Esophagus muscularis mucosa (tissue), 4 donors: ENCODE measurements around the gene TNFAIP2.

ENCODE experiments used
- CTCF ChIP-seq, 3 experiments: fragments of 200-600 bp in 2 of 3; fragments of 450-650 bp in 1 of 3; sonication (generic) in 2 of 3; IDR thresholded peaks; one replicate each; pipeline ENCODE4 v1.5.1; 2017 to 2019; ENCODE audit warnings: antibody characterized with exemption in 3 of 3, mild to moderate bottlenecking in 2 of 3, moderate library complexity in 1 of 3
- EP300 ChIP-seq: sonication (generic); formaldehyde crosslinking; IDR thresholded peaks from one replicate; pipeline ENCODE4 v1.6.1; 2017; ENCODE audit warnings: antibody characterized with exemption
- POLR2A ChIP-seq: fragments of 450-650 bp; IDR thresholded peaks from one replicate; pipeline ENCODE4 v1.6.1; 2017; ENCODE audit warnings: antibody characterized with exemption, moderate library complexity, mild to moderate bottlenecking, low read depth

GRCh38 chr14:103097244-103097993 is 25.8 kb upstream of the TNFAIP2 start:
- no peak for TF ChIP-seq EP300
- TF ChIP-seq CTCF (IDR thresholded peaks at IDR 0.05): no peak
- TF ChIP-seq POLR2A: no peak
